HFFc6 (cell line): ENCODE measurements around the gene SMAD3. TPM values are rescaled to one million over a fixed set of nuclear protein-coding genes. Genes with fewer than 3 reads are reported as not detected.

Experiments used
- DNase-seq: peaks from one replicate; pipeline ENCODE4 v3.0.0-alpha.2; 2018
- H3K27ac Mint-ChIP-seq: 2 replicates; pipeline ENCODE4 v1.8.0; 2020; ENCODE audit warnings: mild to moderate bottlenecking, mixed read lengths
- H3K27me3 Mint-ChIP-seq: 2 replicates; pipeline ENCODE4 v1.8.0; 2021; ENCODE audit warnings: mild to moderate bottlenecking, moderate library complexity, mixed read lengths; ENCODE audit not compliant: insufficient read depth
- H3K36me3 Mint-ChIP-seq: 2 replicates; pipeline ENCODE4 v1.8.0; 2021; ENCODE audit warnings: low read depth, mixed read lengths
- H3K4me1 Mint-ChIP-seq: 2 replicates; pipeline ENCODE4 v1.8.0; 2020; ENCODE audit warnings: low read depth, mixed read lengths
- H3K4me3 Mint-ChIP-seq: 2 replicates; pipeline ENCODE4 v1.8.0; 2020; ENCODE audit warnings: mild to moderate bottlenecking, moderate library complexity, mixed read lengths
- H3K9me3 Mint-ChIP-seq: 2 replicates; pipeline ENCODE4 v1.8.0; 2020; ENCODE audit warnings: mild to moderate bottlenecking, mixed read lengths
- CTCF ChIP-seq: fragments of 200-600 bp; sonication (generic); IDR thresholded peaks from 2 replicates; pipeline ENCODE4 v1.5.0; 2021; ENCODE audit warnings: antibody characterized with exemption, mild to moderate bottlenecking
- total RNA-seq, 6 experiments: library from RNA; stranded (reverse); fragmentation: NEBNext Ultra II Directional; extraction: Animal tissue kit (Norgen Biotek cat#: 25700); gene quantifications; 2 replicates in 1 of 6; 3 replicates in 5 of 6; pipeline ENCODE4 v1.2.3, GENCODE V29; 2021

Gene SMAD3
- total RNA-seq, 6 experiments from 2014 or later: 54.3 to 132 (median 118) TPM

- Mint-ChIP-seq H3K36me3 (peaks cover 84% of the 10 kb centered on the region), H3K9me3 (peaks cover 3% of the 10 kb centered on the region; the same call in 1 of the 2 replicates), H3K4me3 (no peak overlapping the region), H3K27me3 (peaks cover 31% of the 10 kb centered on the region), H3K4me1 (peaks cover 57% of the 10 kb centered on the region), H3K27ac (peak overlapping the region; percentile 31; the same call in 1 of the 2 replicates)
- no peak for DNase-seq
- TF ChIP-seq CTCF: no peak
Observed at GRCh38 chr15:67190813-67191212, 125.4 kb downstream of the SMAD3 start.

- Mint-ChIP-seq H3K27me3 (peaks cover 28% of the 10 kb centered on the region), H3K4me1 (peaks cover 56% of the 10 kb centered on the region), H3K4me3 (no peak overlapping the region), H3K27ac (no peak overlapping the region), H3K36me3 (peaks cover 76% of the 10 kb centered on the region), H3K9me3 (peaks cover 8% of the 10 kb centered on the region; the same call in 1 of the 2 replicates)
- DNase-seq: no peak
- no peak for TF ChIP-seq CTCF
Observed at GRCh38 chr15:67192185-67192820, 126.9 kb downstream of the SMAD3 start.

GRCh38 chr15:67193223-67193990 is 128.0 kb downstream of the SMAD3 start:
- Mint-ChIP-seq H3K9me3 (peaks cover 8% of the 10 kb centered on the region; the same call in 1 of the 2 replicates), H3K4me1 (peaks cover 57% of the 10 kb centered on the region), H3K4me3 (no peak overlapping the region), H3K36me3 (peaks cover 73% of the 10 kb centered on the region), H3K27me3 (peaks cover 33% of the 10 kb centered on the region), H3K27ac (no peak overlapping the region; the same call in 1 of the 2 replicates)
- DNase-seq: no peak
- TF ChIP-seq CTCF: no peak

GRCh38 chr15:67194171-67195114 is 129.0 kb downstream of the SMAD3 start:
- Mint-ChIP-seq H3K27me3 (peaks cover 36% of the 10 kb centered on the region), H3K4me3 (peak overlapping the region; percentile 11; the same call in 1 of the 2 replicates), H3K4me1 (peaks cover 57% of the 10 kb centered on the region), H3K27ac (peak overlapping the region; percentile 43; the same call in 1 of the 2 replicates), H3K36me3 (peaks cover 71% of the 10 kb centered on the region), H3K9me3 (peaks cover 8% of the 10 kb centered on the region; the same call in 1 of the 2 replicates)
- TF ChIP-seq CTCF: no peak
- no peak for DNase-seq

DNA sequence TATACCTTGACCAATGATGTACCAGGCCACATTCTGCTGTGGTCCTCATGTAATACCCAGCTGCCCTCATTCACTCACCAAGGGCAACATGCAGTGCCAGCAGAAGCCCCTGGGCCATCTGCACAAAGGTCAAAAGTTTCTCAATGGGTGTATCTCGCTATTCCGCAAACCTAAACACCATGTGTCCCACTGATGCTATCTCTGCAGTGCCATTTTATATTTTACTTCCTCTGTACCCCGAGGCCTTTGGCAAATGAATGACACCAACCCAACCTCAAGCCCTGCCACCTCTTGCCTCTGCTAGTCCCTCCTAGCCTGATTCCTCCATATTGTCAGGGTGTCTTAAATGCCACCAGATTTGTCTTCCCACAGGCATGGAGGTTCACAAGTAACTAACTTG is 129.9 kb downstream of the SMAD3 start:
- Mint-ChIP-seq H3K4me3 (peak overlapping the region; percentile 35; the same call in 1 of the 2 replicates), H3K9me3 (peaks cover 8% of the 10 kb centered on the region; the same call in 1 of the 2 replicates), H3K27ac (peak overlapping the region; percentile 69), H3K36me3 (peaks cover 75% of the 10 kb centered on the region), H3K4me1 (peaks cover 62% of the 10 kb centered on the region), H3K27me3 (peaks cover 41% of the 10 kb centered on the region)
- TF ChIP-seq CTCF: no peak
- no peak for DNase-seq
